Activated CD8-positive, alpha-beta memory T cell treated with anti-CD3 and anti-CD28 coated beads for 1 hour (primary cell): Measurements from ENCODE around the gene TRABD2B.

Experiments used
- DNase-seq, 2 donors: peaks; one replicate each; pipeline ENCODE4 v3.0.0-alpha.2; 2020; ENCODE audit warnings: low read depth in 1 of 2; ENCODE audit errors: extremely low read depth in 1 of 2

Gene TRABD2B

DNA sequence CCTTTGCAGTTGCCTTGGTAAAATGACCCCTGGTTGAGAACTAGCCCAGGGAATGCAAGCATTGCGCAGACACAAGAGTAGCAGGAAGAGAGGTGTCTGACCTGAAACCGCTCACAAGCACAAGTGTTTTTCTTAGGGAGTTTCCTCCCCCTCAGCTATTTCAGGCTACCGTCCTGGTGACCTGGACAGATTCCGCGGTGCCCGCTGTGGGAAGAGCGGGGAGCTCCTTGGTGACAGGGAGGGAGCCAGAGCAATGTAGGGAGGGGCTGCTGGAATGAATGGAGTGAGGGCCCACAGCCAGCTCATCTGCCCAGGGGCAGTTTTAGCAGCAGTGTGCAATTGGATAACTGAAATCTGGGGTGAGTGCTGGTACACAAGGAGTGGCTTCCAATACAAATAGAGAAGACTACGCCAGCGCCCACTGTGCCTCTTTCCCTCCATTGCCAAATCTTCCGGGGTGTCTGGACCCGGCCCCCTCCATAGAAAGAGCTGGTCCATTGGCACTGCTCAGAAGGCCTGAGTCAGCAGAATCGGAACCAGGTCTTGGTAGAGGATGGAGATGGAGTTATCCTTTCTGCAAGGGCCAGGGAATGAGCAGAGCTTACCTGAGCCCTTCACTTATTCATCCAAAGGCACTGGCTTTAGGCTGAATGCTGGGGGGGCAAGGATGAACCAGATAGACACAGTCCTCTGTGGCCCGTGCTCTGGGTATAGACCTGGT lies 82.8 kb downstream of the TRABD2B start:
- DNase-seq: no peak

DNA sequence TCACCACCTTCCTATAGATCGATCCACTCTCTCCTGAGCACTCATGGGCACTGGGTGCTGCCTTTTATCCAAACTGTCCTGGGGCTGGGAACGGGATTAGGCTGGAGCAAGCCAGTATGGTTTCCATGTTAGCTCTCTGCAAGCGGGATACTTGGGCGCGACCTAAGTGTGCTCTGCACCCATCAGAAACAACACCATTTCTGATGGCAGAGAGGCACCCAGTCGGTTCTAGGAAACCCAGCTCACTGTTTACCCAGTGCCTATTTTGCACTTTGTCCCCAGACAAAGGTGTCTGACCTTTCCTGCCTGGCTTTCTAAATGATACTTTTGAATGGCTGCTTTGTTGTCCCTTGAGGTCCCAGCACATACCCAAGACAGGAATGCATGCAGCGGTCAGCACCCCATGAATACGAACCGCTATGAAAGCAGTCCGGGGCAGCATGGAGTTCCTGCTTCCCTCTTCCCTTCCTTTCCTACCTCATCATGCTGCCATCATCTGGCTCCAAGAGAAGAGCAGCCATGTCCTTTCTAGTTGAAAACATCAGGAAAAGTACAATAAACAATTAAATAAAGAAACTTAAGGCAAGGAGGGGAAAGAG lies 83.9 kb downstream of the TRABD2B start:
- no peak for DNase-seq

DNA sequence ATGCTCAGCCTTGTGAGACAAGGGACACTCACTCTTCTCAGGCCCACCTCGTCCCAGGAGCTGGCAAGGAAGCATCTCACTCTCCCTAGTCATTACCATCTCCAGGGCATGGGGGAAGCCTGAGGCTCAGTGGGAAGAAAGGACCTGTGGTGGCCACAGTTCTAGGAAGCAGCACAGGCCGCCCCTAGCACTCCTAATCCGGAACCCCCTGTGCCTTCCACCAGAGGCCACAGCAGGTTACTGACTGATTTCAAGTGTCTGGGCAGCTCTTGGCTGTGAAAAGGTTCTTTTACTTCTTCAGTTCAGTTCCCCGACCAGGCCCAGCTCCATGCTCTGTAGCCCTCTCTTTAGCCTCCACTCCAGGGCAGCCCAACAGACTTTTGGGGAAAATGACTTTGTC lies 84.4 kb downstream of the TRABD2B start:
- DNase-seq: no peak

DNA sequence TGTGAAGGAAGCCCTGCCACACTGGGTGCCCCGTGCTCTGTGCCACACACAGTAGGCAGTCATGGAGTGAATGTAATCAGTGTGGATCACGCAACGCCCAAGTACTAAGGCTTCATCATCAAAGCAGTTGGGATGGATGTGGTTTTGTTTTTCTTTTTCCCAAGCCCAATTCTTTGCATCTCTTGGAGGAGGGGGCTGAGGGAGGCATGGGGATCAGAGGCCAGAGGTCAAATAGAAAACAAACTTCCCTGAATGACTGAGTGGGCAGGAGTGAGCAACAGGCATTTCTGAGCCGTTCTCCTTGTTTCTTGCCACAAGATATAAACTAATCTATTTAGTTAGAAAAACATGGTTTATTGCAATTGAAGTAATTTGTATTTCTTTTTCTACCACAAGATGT lies 85.3 kb downstream of the TRABD2B start:
- DNase-seq: no peak

DNA sequence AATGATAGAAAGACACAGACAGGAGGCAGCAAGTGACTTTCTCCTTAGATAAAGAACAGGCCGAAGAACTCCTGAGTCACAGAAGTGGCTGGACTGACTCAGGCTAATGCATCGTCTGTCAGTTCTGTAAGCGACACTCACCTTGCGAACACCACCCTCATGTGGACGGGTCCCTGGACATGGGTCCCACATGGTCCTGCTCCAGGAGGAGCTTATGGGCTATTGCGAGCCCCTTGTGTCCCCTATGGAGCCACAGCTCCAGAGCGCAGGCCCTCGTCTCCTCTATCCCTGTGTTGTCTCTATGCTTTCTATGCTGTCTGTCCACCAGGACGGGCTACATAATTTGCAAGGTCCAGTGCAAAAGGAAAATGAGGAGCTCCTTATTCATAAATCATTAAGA lies 85.8 kb downstream of the TRABD2B start:
- DNase-seq: no peak

DNA sequence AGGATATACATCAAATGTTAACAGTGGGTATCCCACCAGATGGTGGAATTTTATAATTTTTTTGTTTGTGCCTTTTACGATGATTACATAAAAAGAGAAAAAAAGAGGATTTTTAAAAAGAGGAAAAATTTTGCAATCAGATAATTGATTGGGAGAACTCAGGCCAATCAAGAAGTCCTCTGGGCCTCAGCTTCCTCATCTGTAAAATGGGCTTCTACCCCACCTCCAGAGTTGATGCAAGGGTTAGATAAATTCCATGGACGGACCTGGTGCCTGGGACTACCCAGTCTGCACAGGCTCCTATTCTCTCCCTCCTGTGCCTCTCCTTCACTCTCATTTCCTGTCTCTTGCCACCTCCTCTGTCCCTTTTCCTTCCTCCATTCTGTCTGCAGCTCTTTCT lies 88.9 kb downstream of the TRABD2B start:
- no peak for DNase-seq

DNA sequence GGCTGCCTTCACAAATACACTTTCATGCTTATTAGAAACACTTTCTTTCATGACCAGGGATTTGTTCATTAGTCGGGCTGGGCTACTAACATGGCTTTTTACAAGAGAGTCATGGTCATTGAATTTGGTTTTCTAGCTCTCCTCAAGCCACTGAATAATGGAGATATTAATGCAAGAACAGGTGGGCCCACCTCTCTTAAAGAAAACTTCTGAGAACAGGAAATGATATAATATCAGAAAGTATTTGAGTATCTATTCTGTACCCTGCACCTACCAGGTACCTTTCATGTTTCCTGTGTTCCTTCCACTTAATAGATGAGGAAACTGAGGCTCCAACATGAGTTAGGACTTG lies 90.0 kb downstream of the TRABD2B start:
- DNase-seq: no peak

DNA sequence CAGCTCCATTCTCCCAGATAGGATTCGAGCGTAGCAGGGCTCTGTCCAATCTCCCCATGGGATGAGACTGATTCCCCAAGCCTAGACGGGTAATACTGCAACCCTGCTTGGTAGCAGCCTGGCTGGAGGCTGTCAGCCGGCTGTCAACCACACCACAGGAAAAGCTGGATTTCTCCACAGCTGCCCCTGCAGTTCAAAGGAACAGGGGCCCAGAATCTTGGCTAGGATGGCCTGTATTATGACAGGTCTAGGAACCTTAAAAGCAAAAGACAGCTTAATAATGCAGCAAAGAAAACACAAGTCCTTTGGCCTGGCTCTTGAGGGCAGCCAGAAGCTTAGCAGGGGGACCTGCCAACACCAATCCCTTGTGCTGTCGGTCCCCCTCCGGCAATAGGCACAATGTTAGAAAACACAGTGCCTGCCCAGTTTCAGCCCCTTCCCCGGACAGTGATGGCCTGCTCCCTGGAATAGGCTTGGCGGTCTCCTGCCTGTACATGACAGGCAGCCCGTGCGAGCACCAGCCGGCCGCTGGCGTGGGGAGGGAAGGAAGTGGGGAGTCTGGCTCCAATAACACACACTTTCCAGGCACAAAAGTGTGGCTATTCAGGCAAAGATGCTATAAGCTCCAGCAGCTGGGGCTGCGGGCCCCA lies 90.5 kb downstream of the TRABD2B start:
- DNase-seq: no peak

DNA sequence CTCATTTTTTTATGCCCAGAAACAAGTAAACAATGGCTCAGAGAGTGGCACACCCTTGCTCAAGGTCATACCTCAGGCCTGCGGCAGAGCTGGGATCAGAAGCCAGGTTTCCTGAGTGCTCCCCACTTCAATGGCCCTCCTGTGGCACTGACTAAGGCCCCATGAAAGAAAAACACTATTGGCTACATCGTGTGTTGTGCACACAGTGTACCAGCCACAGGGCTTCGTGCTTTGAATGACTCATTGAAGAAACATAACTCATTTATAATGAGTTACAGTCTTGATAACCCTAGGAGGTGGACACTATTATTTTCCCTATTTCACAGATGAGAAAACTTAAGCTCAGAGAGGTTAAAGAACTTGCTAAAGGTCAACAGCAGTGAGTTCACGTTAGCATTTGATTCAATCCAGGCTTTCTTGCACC lies 91.2 kb downstream of the TRABD2B start:
- no peak for DNase-seq

DNA sequence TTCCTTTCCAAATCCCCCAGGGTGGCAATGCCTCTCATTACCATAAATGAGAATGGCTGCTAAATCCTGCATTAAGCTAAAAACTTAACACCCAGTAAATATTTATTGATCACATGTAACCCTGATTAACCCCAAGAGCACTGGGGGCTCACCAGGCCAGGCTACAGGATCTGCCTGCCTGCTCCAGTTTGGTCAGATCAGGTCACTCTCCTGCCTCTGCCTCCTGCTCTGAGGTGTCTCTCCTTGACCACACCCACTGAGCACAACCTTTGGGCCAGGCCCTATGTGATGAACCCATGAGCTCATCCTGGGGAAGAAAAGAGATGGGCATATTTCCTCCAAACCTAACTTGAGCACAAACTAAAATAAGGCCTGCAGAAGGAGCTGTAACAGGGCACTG lies 93.5 kb downstream of the TRABD2B start:
- no peak for DNase-seq

DNA sequence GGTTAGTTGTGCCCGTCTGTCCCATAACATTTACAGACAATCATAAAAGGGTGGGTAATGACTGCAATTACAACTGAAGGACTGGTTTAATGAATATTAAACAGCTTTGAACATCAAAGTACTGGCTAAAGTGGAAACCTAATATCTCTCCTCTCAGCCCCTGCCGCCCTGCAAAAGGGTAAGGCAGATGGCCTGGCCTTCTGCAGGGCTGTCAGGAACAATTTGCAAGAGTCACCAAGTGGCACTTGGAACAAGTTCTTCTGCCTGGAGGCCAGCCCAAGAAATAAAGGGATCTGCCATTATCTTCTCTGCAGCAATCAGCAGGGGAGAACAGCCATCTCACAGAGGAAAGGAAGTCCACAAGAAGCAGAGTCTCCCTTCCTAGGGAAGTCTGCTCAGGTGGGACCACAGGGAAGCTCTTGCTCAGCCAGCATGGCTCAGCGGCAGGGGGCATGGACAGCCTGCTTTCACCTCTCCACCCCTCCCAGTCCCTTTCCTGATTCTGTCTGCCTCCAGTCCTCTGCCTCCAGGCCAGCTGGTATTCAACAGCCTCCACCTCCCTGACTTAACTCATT lies 96.1 kb downstream of the TRABD2B start:
- DNase-seq: no peak

DNA sequence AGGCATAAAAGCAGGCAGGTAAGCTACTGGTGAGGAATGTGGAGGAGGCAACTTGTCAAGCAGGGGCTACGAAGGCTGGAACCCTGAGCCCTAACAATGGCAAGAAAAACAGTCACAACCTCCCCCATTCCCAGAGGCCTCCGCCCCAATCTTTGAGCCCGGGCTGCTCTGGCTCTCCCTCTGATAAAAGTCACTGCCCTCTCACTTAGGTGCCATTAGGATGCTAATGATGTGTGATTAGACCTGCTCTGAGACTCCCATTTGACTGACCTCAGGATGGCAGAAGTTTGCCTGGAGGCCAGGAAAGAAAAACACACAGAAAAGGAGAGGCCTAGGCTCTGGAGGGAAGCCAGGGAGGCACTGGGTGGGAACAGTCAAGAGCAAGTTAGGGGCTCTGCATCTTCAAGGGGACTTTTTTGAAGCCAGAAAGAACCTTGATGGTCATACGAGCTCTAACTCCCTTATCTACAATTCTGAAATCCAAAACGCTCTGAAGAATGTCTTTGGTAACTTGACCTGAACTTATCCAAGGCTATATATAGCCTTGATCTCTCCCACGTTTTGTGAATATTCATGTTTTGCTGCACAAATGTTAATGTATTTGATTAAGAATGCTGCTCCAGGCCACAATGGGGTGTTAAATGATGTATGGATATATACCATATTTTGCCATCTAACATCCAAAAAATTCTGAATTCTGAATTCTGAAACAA lies 98.9 kb downstream of the TRABD2B start:
- DNase-seq: no peak

DNA sequence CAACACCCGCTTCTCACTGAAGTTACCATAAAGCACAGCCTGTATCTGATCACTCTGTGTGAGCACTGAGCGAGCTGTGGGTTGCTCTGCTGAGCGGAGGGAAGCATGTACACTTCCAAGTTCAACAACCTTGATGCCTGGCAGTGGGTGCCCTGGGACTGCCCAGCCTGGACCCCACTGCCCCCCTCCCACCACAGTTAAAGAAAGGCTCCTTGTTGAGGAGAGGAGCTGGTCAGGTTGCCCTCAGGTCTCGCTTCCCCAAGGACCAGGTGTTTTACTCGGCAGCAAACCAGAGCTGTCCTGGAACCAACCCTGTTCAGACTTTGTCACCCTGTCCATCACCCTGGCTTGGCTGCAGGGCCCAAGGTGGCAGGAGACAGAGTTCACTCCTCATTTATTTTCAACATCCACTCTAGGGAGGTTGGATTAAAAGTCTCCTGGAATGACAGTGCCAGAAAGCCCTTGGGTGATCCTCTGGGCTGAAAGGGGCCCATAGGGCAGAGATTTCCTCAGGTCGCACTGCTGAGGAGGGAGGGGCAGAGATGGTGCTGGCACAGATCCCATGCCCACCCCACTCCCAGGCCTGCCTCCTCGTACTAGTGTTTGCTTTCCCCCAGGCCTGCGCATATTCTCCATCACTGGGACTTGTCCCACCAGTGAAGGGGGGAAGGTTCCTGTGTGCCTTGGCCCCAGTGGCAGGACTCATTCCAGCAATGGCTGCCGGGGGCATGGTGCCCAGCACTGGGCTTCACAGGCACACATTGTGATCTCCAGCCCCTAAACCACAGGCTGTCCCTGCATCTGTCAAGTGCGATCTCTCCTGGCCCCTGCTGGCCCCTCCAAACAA lies 101.7 kb downstream of the TRABD2B start:
- no peak for DNase-seq

DNA sequence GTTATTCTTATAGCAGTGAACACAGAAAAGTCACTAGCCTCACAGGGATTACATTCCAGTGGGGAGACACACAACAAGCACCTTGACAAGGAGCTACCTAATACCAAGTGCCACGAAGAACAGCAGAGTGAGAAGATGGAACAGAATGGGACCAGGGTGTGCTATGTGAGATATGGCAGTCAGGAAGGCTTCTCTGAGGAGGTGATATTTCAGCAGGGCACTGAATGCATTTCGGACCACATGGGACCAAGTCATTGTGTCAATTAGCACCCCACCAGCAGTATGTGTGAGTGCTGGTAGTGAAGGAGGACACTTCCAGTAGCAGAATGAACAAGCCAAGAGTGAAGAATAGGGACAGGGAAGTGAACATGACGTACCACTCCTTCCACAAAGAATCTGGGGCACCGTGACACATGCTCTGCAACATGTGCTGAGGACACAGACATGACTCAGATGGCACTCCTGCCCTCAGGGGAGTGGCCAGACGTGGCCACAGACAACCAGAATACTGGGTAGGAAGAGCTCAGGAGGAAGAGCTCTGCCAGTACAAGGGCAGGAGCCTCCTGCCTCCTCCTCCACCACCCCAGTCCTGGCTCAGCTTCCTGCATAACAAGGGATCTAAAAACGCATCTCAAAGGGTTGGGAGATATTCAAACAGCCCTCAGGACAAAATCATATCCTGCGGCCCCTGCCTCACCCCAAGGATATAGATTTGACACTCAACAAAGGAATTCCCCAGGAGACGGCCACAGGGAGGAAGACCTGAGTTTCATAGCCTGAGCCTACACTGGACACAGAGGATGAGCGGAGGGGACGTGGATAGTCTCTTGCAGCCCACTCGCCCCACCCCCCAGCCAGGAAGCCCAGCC lies 102.5 kb downstream of the TRABD2B start:
- DNase-seq: no peak

DNA sequence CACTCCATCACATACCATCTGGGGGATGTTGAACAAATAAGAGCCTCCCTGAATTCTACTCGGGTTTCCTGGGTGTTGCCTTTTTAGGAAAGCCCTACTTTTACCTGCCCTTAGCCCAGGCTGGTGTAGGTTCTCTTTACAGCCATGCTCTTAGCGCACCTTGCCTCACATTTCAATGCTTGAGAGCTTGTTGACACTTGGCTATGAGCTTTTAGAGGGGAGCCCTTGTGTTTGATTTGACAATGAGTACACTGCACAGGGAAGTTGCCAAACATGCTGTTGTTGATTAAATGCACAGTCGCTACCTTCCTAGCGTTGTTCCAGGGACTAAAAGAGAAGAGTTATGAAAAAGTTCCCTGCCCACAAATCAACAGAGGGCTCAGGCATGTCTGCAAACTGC lies 103.8 kb downstream of the TRABD2B start:
- DNase-seq: no peak

DNA sequence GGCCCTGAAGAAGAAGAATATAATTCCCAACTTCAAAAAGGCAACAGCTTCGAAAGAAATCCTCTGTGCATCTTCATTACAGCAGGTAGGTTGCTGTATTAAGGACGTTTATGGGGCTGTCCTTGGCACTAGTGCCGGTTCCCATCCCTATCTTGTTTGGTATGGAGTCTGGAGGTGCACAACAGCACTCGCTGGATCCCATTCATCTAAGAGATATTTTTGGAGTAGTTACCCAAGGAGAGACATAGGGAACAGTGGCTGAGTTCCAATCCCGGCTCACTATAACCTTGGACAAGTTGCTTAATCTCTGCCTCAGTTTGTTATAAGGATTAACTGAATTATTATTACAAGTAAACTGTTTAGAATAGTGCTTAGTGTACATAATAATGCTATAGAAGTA lies 106.4 kb downstream of the TRABD2B start:
- no peak for DNase-seq

DNA sequence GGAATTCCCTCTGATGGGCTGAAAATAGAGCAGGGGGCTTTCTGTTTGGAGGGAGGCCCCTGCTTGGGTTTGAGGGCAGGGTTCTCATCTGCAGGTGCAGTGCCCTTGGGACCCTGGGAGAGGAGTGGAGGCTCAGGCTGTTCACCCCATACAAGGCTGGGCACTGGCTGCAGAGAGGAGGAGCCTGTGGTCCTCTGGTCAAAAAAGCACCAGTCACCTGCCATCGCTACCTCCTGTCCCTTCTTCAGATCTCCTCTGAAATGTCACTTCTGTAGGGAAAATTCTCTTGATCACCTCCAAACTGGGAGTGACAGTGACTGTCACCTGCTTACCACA lies 108.9 kb downstream of the TRABD2B start:
- DNase-seq: no peak

DNA sequence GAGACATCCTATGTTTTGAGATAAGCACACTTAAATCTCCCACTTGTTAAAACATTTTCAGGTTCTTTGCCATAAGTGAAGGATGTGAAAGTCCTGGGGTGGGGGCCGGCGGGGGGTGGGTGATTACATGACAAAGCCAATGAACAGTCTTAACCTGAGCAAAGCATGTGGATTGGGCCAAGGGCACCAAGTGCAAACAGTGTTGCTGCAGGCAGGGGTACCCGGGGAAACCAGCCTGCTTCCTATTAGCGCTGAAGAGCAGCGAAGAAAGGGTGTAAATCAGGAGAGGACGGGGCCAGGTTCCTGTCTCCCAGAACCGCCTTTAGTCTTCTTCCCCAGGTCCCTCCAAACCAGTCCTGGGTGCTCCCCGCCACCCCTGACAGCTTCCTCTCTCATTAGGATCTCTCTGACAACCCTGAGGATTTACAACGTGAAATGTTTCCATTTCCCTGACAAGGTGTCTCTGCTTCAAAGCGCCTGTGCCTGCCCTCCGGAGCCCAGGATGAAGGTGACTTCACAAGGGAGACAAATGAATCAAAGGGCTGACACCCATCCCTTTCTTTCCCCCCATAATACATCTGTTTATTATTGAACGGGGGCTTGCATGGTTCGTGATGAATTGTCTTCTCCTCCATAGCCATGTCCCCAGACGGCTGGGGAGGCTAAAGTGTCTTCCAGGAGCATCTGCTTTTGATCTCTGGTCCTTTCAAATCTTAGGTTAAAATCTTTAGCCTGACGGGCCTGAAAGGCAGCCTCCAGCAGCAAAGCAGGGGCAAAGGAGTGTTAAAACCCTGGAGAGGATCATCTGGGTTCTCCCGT lies 109.5 kb downstream of the TRABD2B start:
- DNase-seq: no peak

DNA sequence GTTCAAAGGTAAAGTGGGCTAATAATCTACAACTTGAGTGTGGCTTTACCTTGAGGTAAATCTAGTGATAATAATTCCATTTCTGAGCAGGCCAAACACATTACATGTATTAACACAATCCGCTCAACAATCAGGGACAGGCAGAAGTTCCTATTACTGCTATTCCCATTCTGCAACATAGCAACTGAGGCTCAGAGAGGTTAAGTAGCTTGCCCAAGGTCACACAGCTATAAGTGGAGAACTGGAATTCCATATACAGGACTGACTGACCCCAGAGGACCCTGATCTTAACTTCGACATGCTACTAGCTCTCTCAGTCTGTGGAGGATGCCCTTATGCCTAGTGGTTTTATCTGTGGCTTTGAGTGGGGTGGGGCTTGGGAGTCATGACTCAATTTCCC lies 110.1 kb downstream of the TRABD2B start:
- DNase-seq: no peak
